GM21576 (cell line): ENCODE data around the gene ENTPD5.
"Not testable (repeated sequence)": the region's sequence is repeated elsewhere in the genome, so short reads cannot be mapped to it uniquely, and the experiment has no call there.

ENCODE experiments used
- ATAC-seq: cut with Tn5 transposase; IDR thresholded peaks from one replicate; pipeline ENCODE4 v1.9.1; 2021; ENCODE audit warnings: mild to moderate bottlenecking, moderate library complexity; ENCODE audit not compliant: unreplicated experiment

The ENTPD5 gene

GRCh38 chr14:73945159-73945670 lies 73.9 kb downstream of the ENTPD5 start:
- no peak for ATAC-seq

GRCh38 chr14:73944432-73945158 lies 74.5 kb downstream of the ENTPD5 start:
- no peak for ATAC-seq

GRCh38 chr14:73943083-73943482 lies 76.0 kb downstream of the ENTPD5 start:
- no peak for ATAC-seq

- no peak for ATAC-seq
These were observed 76.9 kb downstream of the ENTPD5 start for GRCh38 chr14:73942180-73942579.

- ATAC-seq: no peak
These were observed 82.1 kb downstream of the ENTPD5 start for GRCh38 chr14:73937012-73937411.

- ATAC-seq: no peak
These were observed 82.5 kb downstream of the ENTPD5 start for GRCh38 chr14:73936548-73936947.

GRCh38 chr14:73935666-73936065 lies 83.4 kb downstream of the ENTPD5 start:
- ATAC-seq: no peak

- no peak for ATAC-seq
These were observed 94.8 kb downstream of the ENTPD5 start for GRCh38 chr14:73924337-73924736.

GRCh38 chr14:73919457-73919856 lies 99.6 kb downstream of the ENTPD5 start:
- not testable (repeated sequence) for ATAC-seq

GRCh38 chr14:73916324-73916723 lies 102.8 kb downstream of the ENTPD5 start:
- no peak for ATAC-seq

- no peak for ATAC-seq
These were observed 105.8 kb downstream of the ENTPD5 start for GRCh38 chr14:73913256-73913655.

GRCh38 chr14:73909681-73910080 lies 109.4 kb downstream of the ENTPD5 start:
- ATAC-seq: no peak
